NOMO-1 (cell line): Measurements from ENCODE around the gene NPIPA3.
"Not testable (repeated sequence)": the region's sequence is repeated elsewhere in the genome, so short reads cannot be mapped to it uniquely, and the experiment has no call there.

Experiments used
- DNase-seq, 2 experiments: peaks; one replicate each; lab custom pipeline; 2025; ENCODE audit not compliant: unreplicated experiment in 2 of 2; lab: John Stamatoyannopoulos, UW

NPIPA3 gene

DNA sequence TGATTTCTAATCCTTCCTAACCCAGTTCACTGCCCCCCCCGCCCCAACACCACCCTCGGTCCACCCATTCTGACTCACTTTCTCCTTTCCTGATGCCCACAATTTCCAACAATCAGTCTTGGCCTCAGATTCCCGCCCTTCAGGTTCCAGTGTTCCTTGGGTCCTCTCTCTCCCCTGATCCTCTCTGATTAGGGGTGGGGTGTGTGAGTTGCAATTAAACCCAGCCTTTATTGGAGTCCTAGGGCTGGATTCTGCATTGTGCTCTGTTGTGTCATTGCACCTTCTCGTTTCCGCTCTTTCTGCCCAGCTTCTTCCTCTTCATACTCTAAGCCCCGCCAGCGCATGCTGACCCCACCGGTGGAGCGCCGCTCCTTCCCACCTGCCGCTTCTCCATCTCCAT lies 38.6 kb downstream of the NPIPA3 start:
- not testable (repeated sequence) for DNase-seq

DNA sequence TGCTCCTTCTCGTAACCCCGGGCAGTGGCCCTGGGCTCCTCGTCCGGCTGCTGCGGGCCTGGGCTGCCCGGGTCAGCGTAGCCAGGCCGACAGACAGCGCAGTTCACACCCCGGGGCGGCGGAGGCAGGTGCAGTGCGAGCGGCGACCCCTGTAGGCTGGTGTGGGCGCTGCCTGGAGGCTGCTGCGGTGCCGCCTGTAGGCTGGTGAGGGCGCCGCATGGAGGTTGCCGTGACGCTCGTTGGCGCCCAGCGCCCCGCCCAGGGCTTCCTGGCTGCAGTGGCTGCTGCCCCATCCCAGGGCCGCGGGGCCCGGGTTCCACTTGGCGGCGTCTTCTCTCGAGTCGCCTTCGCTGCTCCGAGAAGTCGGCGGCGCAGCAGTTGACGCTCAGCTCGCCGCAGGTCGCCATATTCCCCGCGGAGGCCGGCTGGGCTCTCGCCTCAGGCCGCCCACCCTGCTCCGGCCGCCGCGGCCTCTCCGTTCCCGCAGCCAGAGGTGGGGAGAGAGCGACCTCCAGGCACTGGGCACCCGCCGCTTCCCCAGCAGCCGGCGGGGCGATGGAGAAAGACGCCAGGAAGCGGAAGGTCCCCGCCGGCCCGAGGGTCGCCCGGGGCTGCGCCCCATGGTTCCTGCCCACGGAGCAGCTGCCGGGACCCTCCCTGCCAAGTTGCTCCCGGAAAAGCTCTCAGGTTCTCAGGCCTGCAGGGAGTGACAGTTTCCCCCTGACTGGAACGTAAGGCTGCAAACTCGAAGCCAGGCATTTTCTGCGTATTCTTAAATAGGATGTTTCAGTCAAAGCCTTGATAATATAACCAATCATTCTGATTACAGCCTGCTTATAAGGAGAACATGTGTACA lies 39.3 kb downstream of the NPIPA3 start, which contains the start of gene NPIPA2:
Gene NPIPA2 (plus strand): TSS at position 261 of the 856 bp plus-strand sequence. CDS start 5,533 bp downstream, outside the sequence.
- not testable (repeated sequence) for DNase-seq

GRCh38 chr16:14773654-14774053 lies 70.4 kb downstream of the NPIPA3 start:
- DNase-seq: not testable (repeated sequence)

DNA sequence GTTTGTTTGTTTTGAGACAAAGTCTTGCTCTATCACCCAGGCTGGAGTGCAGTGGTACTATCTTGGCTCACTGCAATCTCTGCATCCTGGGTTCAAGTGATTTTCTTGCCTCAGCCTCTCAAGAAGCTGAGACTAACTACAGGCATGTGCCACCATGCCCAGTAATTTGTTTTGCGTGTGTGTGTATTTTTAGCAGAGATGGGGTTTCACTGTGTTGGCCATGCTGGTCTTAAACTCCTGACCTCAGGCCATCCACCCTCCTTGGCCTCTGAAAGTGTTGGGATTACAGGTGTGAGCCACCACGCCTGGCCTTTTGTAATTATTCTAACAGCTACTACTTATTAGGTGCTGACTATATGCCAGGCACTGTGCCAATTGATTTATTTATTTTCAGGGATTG lies 72.4 kb downstream of the NPIPA3 start:
- DNase-seq: not testable (repeated sequence)
